ENCODE data around the gene SCP2. TPM values are rescaled to one million over a fixed set of nuclear protein-coding genes. Genes with fewer than 3 reads are reported as not detected.
A peak's percentile ranks its signal among the peaks of the same experiment; 100 is the strongest.
"Not testable (repeated sequence)": the region's sequence is repeated elsewhere in the genome, so short reads cannot be mapped to it uniquely, and the experiment has no call there.

SCP2 gene
- polyA plus RNA-seq, 2 of the 4 experiments (the other 2 are of a cell fraction), result 79.0 to 124 TPM

DNA sequence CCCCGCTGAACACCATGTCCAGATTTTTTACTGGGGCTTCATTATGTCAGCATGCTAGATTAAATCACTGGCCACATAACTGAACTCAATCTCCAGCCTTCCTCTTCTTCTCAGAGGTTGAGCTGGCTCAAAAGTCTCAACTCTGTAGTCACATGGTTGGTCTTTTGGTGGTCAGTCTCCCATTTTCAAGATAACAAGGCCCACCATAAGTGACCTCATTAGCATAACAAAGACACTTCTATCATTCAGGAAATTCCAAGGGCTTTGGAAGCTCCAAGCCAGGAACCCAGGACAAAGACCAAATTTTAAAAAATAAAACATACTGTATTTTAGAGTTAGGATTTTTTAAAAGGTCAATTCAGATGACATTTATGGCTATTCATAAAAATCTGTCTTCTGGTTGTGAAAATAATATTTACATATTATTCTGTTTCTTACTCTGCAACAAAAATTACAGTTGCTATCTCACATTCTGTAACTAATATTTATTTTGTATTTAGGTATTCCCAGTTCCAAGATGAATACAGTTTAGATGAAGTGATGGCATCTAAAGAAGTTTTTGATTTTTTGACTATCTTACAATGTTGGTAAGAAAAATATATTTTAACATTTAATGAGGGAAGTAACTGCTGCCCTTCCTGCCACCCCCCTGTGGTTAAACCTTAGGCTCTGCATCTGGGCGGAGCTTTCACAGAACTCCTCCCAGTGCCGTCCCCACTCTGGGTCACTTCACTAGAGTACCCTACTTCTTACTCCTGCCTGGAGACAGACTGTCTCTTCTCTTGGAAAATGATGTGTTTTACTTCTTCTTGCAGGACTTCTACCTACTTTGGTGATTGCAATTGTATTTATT is 49.3 kb downstream of the SCP2 start (continued):
- no peak for TF ChIP-seq RARB (CRISPR knock-in tag; IDR thresholded peaks at IDR 0.05)
- TF ChIP-seq ZC3H11A (IDR thresholded peaks at IDR 0.05), result no peak
- TF ChIP-seq, protein P1, sequence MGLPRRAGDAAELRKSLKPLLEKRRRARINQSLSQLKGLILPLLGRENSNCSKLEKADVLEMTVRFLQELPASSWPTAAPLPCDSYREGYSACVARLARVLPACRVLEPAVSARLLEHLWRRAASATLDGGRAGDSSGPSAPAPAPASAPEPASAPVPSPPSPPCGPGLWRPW (IDR thresholded peaks at IDR 0.05), result no peak
- no peak for TF ChIP-seq HOXB5 (CRISPR knock-in tag; IDR thresholded peaks at IDR 0.05)
- no peak for TF ChIP-seq ZNF302 (CRISPR knock-in tag; IDR thresholded peaks at IDR 0.05)
- no peak for TF ChIP-seq SREBF2 (IDR thresholded peaks at IDR 0.05)
- no peak for TF ChIP-seq CHD4 (IDR thresholded peaks at IDR 0.05; ENCODE audit: borderline replicate concordance)
- TF ChIP-seq RFX5 (IDR thresholded peaks at IDR 0.05), result no peak
- no peak for TF ChIP-seq CBX2 (IDR thresholded peaks at IDR 0.05; ENCODE audit: borderline replicate concordance, low read depth)

DNA sequence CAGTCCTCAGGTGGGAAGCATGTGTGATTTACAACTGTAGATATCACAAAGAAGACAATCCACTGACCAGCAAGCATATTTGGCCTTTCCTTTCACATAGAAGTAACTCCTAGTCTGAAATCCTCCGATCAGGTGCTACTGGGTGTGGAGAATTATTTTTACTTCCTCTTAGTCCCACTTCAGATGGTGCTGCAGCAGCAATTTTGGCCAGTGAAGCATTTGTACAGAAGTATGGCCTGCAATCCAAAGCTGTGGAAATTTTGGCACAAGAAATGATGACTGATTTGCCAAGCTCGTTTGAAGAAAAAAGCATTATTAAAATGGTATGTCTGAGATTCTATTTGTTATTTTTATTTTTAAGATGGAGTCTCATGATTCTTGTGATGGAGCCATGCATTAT is 51.0 kb downstream of the SCP2 start:
- TF ChIP-seq PHF8 (IDR thresholded peaks at IDR 0.05; ENCODE audit: borderline replicate concordance, low read depth), result no peak
- no peak for TF ChIP-seq JUNB (IDR thresholded peaks at IDR 0.05)
- no peak for TF ChIP-seq TFCP2L1 (CRISPR knock-in tag; IDR thresholded peaks at IDR 0.05)
- TF ChIP-seq, protein P2, sequence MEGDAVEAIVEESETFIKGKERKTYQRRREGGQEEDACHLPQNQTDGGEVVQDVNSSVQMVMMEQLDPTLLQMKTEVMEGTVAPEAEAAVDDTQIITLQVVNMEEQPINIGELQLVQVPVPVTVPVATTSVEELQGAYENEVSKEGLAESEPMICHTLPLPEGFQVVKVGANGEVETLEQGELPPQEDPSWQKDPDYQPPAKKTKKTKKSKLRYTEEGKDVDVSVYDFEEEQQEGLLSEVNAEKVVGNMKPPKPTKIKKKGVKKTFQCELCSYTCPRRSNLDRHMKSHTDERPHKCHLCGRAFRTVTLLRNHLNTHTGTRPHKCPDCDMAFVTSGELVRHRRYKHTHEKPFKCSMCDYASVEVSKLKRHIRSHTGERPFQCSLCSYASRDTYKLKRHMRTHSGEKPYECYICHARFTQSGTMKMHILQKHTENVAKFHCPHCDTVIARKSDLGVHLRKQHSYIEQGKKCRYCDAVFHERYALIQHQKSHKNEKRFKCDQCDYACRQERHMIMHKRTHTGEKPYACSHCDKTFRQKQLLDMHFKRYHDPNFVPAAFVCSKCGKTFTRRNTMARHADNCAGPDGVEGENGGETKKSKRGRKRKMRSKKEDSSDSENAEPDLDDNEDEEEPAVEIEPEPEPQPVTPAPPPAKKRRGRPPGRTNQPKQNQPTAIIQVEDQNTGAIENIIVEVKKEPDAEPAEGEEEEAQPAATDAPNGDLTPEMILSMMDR (IDR thresholded peaks at IDR 0.05), result no peak
- TF ChIP-seq RAD21 (conservative IDR thresholded peaks at IDR 0.05 in 1 of 2, IDR thresholded peaks at IDR 0.05 in 1 of 2), result no peak
- TF ChIP-seq, protein P3, sequence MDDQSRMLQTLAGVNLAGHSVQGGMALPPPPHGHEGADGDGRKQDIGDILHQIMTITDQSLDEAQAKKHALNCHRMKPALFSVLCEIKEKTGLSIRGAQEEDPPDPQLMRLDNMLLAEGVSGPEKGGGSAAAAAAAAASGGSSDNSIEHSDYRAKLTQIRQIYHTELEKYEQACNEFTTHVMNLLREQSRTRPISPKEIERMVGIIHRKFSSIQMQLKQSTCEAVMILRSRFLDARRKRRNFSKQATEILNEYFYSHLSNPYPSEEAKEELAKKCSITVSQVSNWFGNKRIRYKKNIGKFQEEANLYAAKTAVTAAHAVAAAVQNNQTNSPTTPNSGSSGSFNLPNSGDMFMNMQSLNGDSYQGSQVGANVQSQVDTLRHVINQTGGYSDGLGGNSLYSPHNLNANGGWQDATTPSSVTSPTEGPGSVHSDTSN (IDR thresholded peaks at IDR 0.05), result no peak
- TF ChIP-seq, protein P4, sequence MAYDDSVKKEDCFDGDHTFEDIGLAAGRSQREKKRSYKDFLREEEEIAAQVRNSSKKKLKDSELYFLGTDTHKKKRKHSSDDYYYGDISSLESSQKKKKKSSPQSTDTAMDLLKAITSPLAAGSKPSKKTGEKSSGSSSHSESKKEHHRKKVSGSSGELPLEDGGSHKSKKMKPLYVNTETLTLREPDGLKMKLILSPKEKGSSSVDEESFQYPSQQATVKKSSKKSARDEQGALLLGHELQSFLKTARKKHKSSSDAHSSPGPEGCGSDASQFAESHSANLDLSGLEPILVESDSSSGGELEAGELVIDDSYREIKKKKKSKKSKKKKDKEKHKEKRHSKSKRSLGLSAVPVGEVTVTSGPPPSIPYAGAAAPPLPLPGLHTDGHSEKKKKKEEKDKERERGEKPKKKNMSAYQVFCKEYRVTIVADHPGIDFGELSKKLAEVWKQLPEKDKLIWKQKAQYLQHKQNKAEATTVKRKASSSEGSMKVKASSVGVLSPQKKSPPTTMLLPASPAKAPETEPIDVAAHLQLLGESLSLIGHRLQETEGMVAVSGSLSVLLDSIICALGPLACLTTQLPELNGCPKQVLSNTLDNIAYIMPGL (CRISPR knock-in tag; IDR thresholded peaks at IDR 0.05; ENCODE audit: borderline replicate concordance), result no peak
- no peak for TF ChIP-seq TP53 (CRISPR knock-in tag; IDR thresholded peaks at IDR 0.05)
- no peak for TF ChIP-seq ESRRA (IDR thresholded peaks at IDR 0.05; ENCODE audit: borderline replicate concordance, low read length)
- TF ChIP-seq, protein P1 (IDR thresholded peaks at IDR 0.05), result no peak
- TF ChIP-seq RFX5 (IDR thresholded peaks at IDR 0.05), result no peak
- TF ChIP-seq ZSCAN20 (CRISPR knock-in tag; IDR thresholded peaks at IDR 0.05), result no peak
- TF ChIP-seq CEBPB (IDR thresholded peaks at IDR 0.05), result no peak
- TF ChIP-seq FOSL2 (IDR thresholded peaks at IDR 0.05), result no peak
- no peak for TF ChIP-seq FOSL2 (CRISPR knock-in tag; IDR thresholded peaks at IDR 0.05)
- TF ChIP-seq BHLHE40 (IDR thresholded peaks at IDR 0.05; ENCODE audit: low read depth, low read length), result no peak
- no peak for TF ChIP-seq CHD4 (IDR thresholded peaks at IDR 0.05; ENCODE audit: borderline replicate concordance)
- no peak for TF ChIP-seq ZFP36 (IDR thresholded peaks at IDR 0.05; ENCODE audit: borderline replicate concordance, partially characterized antibody)
- no peak for TF ChIP-seq CBX8 (IDR thresholded peaks at IDR 0.05)
- TF ChIP-seq MAZ (IDR thresholded peaks at IDR 0.05; ENCODE audit: borderline replicate concordance, low read depth, low read length), result no peak
- TF ChIP-seq, protein P5, sequence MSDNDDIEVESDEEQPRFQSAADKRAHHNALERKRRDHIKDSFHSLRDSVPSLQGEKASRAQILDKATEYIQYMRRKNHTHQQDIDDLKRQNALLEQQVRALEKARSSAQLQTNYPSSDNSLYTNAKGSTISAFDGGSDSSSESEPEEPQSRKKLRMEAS (IDR thresholded peaks at IDR 0.05), result no peak
- no peak overlapping the region for H3K4me2 ChIP-seq
- whole genome bisulfite sequencing (ENCODE audit: missing lambda C conversion rate), result 80% methylated on average over 2 of the region's 2 CpGs
- no peaks in the 10 kb centered on the region for H3K4me1 ChIP-seq
- POLR2A ChIA-PET, result no interaction called here
- H3K4me3 ChIP-seq, result no peak overlapping the region
- no peak for ATAC-seq
- no peak for DNase-seq (ENCODE audit: low read depth in 1 of 2, low spot score in 1 of 2)
- CTCF ChIA-PET, result interaction anchor here (0.5 kb wide), 1 partner anchor 22 kb away, joined by 3 read pairs; no protein-coding TSS in a partner anchor
- H3K27ac ChIP-seq, result no peak overlapping the region
- H3K9me3 ChIP-seq, result no peaks in the 10 kb centered on the region
- no peak for FAIRE-seq

DNA sequence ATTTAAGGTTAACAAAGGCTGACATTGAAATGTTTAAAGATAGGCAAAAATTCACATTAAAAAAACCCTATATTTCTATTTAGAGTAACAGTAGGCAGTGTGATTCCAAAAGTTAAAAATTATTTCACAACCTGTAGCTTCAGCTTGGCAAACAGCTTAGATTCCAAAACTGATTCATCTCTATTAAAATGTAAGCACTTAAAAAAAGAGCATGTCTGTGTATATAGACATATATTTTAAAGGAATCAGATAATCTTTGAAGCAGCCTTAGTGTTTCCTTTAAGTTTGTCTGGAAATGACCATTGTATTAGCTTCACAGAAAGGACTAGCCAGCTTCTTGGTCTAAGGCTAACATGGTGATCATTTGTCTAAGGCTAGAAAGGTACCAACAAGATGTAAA is 65.7 kb downstream of the SCP2 start:
- ATAC-seq; DNase-seq (ENCODE audit: low read depth in 1 of 2, low spot score in 1 of 2); POLR2A ChIA-PET; H3K27ac ChIP-seq; H3K9me3 ChIP-seq; H3K4me3 ChIP-seq; H3K4me2 ChIP-seq; H3K4me1 ChIP-seq; CTCF ChIA-PET: not testable (repeated sequence)
- FAIRE-seq, result peak; percentile 13
